Neural cell (in vitro differentiated cells): ENCODE data around the gene CRY2. TPM values are rescaled to one million over a fixed set of nuclear protein-coding genes. Genes with fewer than 3 reads are reported as not detected.

ENCODE experiments used
- H2AFZ ChIP-seq: fragments of 200-600, 300-800 bp; sonication (generic), shearing (Covaris generic); 2 replicates; pipeline ENCODE4 v1.6.0; 2014; ENCODE audit warnings: low read depth, mild to moderate bottlenecking, antibody characterized with exemption, low read length, moderate library complexity
- H3F3A ChIP-seq: fragments of 200-600 bp; shearing (Covaris generic); 2 replicates; pipeline ENCODE4 v1.6.1; 2016; ENCODE audit warnings: mild to moderate bottlenecking, moderate library complexity, mixed read lengths, antibody characterized with exemption, low read length; ENCODE audit not compliant: insufficient read depth, poor library complexity, severe bottlenecking
- H3K27ac ChIP-seq: fragments of 200-600, 300-800 bp; sonication (generic), shearing (Covaris generic); 2 replicates; pipeline ENCODE4 v1.5.1; 2014; ENCODE audit warnings: mild to moderate bottlenecking, low read length, moderate library complexity
- H3K27me3 ChIP-seq: fragments of 300-800, 200-600 bp; sonication (generic), shearing (Covaris generic); 2 replicates; pipeline ENCODE4 v1.6.0; 2014; ENCODE audit warnings: mild to moderate bottlenecking, low read depth, low read length, moderate library complexity; ENCODE audit not compliant: insufficient read depth
- H3K36me3 ChIP-seq: fragments of 300-800, 200-600 bp; sonication (generic), shearing (Covaris generic); 2 replicates; pipeline ENCODE4 v1.5.1; 2014; ENCODE audit warnings: mild to moderate bottlenecking, antibody characterized with exemption, low read length, moderate library complexity; ENCODE audit not compliant: insufficient read depth
- H3K4me2 ChIP-seq: fragments of 300-800, 200-600 bp; sonication (generic), shearing (Covaris generic); 2 replicates; pipeline ENCODE4 v1.6.0; 2014; ENCODE audit warnings: mild to moderate bottlenecking, low read length
- H3K4me3 ChIP-seq: fragments of 300-800, 200-600 bp; sonication (generic), shearing (Covaris generic); 2 replicates; pipeline ENCODE4 v1.5.1; 2014; ENCODE audit warnings: mild to moderate bottlenecking, low read length, moderate library complexity
- H3K79me2 ChIP-seq: fragments of 200-600 bp; shearing (Covaris generic); replicated peaks from 2 replicates; pipeline ENCODE4 v1.6.0; 2014; ENCODE audit warnings: mild to moderate bottlenecking, low read length, moderate library complexity; ENCODE audit not compliant: insufficient read depth
- H3K9ac ChIP-seq: fragments of 300-800, 200-600 bp; sonication (generic), shearing (Covaris generic); 2 replicates; pipeline ENCODE4 v1.6.1; 2016; ENCODE audit warnings: mild to moderate bottlenecking, low read length, mixed read lengths
- H3K9me2 ChIP-seq: fragments of 200-600 bp; shearing (Covaris generic); 2 replicates; pipeline ENCODE4 v1.6.1; 2016; ENCODE audit warnings: mild to moderate bottlenecking, low read length, mixed read lengths; ENCODE audit not compliant: insufficient read depth
- H3K9me3 ChIP-seq: fragments of 200-600, 300-800 bp; sonication (generic), shearing (Covaris generic); 2 replicates; pipeline ENCODE4 v1.6.1; 2016; ENCODE audit warnings: mild to moderate bottlenecking, mixed run types, low read length, moderate library complexity, mixed read lengths
- H4K20me1 ChIP-seq: fragments of 200-600 bp; shearing (Covaris generic); 2 replicates; pipeline ENCODE4 v1.6.1; 2016; ENCODE audit warnings: mild to moderate bottlenecking, mixed run types; ENCODE audit not compliant: insufficient read depth
- EP300 ChIP-seq: fragments of 450-650 bp; conservative IDR thresholded peaks from 2 replicates; pipeline ENCODE4 v1.6.1; 2014; ENCODE audit warnings: antibody characterized with exemption, mild to moderate bottlenecking, moderate library complexity; ENCODE audit not compliant: poor library complexity, severe bottlenecking
- EZH2 ChIP-seq: fragments of 200-600, 300-800 bp; shearing (Covaris generic), sonication (generic); IDR thresholded peaks from 2 replicates; pipeline ENCODE4 v1.6.1; 2014; ENCODE audit warnings: antibody characterized with exemption, low read length, borderline replicate concordance, mild to moderate bottlenecking; ENCODE audit not compliant: insufficient read depth, poor library complexity, severe bottlenecking
- MXI1 ChIP-seq: fragments of 450-650 bp; conservative IDR thresholded peaks from 2 replicates; pipeline ENCODE4 v1.6.1; 2014; ENCODE audit warnings: antibody characterized with exemption, mild to moderate bottlenecking; ENCODE audit not compliant: poor library complexity, severe bottlenecking
- POLR2AphosphoS5 ChIP-seq: IDR thresholded peaks from 2 replicates; pipeline ENCODE4 v1.6.1; 2012
- RAD21 ChIP-seq: fragments of 450-650 bp; conservative IDR thresholded peaks from 2 replicates; pipeline ENCODE4 v1.6.1; 2014; ENCODE audit warnings: antibody characterized with exemption, mild to moderate bottlenecking, moderate library complexity
- SMC3 ChIP-seq: fragments of 450-650 bp; conservative IDR thresholded peaks from 2 replicates; pipeline ENCODE4 v1.6.1; 2014; ENCODE audit warnings: antibody characterized with exemption, mild to moderate bottlenecking, moderate library complexity; ENCODE audit not compliant: poor library complexity
- TAF1 ChIP-seq: IDR thresholded peaks from 2 replicates; pipeline ENCODE4 v1.6.1; 2012; ENCODE audit warnings: low read depth
- polyA plus RNA-seq: library from polyadenylated mRNA; depleted of rRNA; stranded (reverse); fragments of >200 nt; gene quantifications from 2 replicates; pipeline ENCODE4 v1.2.3, GENCODE V29; 2014
- TF ChIP-seq, protein P1 (sequence below): IDR thresholded peaks from 2 replicates; pipeline ENCODE4 v1.6.1; 2012; ENCODE audit warnings: borderline replicate concordance
- TF ChIP-seq, protein P2 (sequence below): fragments of 450-650 bp; IDR thresholded peaks from 2 replicates; pipeline ENCODE4 v1.5.1; 2014; ENCODE audit warnings: antibody characterized with exemption, mild to moderate bottlenecking, moderate library complexity; ENCODE audit not compliant: poor library complexity, severe bottlenecking

Gene CRY2
- polyA plus RNA-seq, 1 donor from 2014 or later: 27.8 TPM

DNA sequence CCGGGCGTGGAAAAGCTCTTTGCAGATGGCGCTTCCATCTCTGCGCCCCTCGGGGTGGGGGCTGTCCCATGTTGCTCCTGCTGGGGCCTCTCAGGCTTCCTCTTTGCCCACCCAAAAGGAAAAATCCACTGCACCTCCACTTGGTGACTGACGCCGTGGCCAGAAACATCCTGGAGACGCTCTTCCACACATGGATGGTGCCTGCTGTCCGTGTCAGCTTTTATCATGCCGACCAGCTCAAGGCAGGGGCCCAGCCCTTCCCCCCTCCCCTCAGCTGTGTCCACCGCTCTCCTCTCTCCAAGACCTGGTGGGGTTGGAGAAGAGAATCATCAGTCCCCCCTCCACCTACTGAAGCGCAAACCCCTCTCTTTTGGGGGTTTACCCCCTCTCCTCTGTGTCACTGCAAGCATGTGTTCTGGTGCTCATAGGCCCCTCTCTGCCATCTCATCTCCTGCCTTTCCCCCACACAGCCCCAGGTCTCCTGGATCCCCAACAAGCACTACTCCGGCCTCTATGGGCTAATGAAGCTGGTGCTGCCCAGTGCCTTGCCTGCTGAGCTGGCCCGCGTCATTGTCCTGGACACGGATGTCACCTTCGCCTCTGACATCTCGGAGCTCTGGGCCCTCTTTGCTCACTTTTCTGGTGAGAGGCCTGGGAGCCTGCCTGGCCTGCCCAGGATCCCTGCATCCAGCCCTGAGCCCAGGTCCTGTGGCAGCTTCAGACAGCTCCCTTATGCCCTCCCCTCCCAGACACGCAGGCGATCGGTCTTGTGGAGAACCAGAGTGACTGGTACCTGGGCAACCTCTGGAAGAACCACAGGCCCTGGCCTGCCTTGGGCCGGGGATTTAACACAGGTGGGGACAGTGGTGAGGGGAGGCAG lies 77.0 kb downstream of the CRY2 start:
- H3F3A ChIP-seq: no peaks in the 10 kb centered on the region
- H3K9ac ChIP-seq: no peak overlapping the region
- no peaks in the 10 kb centered on the region for H3K9me2 ChIP-seq
- H3K36me3 ChIP-seq: no peaks in the 10 kb centered on the region
- no peaks in the 10 kb centered on the region for H3K79me2 ChIP-seq
- no peak overlapping the region for H3K27ac ChIP-seq
- peaks cover 33% of the 10 kb centered on the region for H3K27me3 ChIP-seq
- H3K4me3 ChIP-seq: no peak overlapping the region
- H3K9me3 ChIP-seq: no peaks in the 10 kb centered on the region
- no peaks in the 10 kb centered on the region for H4K20me1 ChIP-seq
- no peak overlapping the region for H3K4me2 ChIP-seq
- no peak overlapping the region for H2AFZ ChIP-seq
- no peak for TF ChIP-seq EP300
- TF ChIP-seq TAF1: no peak
- TF ChIP-seq RAD21: no peak
- no peak for TF ChIP-seq EZH2
- TF ChIP-seq POLR2AphosphoS5: no peak
- TF ChIP-seq MXI1: no peak
- TF ChIP-seq, protein P1, sequence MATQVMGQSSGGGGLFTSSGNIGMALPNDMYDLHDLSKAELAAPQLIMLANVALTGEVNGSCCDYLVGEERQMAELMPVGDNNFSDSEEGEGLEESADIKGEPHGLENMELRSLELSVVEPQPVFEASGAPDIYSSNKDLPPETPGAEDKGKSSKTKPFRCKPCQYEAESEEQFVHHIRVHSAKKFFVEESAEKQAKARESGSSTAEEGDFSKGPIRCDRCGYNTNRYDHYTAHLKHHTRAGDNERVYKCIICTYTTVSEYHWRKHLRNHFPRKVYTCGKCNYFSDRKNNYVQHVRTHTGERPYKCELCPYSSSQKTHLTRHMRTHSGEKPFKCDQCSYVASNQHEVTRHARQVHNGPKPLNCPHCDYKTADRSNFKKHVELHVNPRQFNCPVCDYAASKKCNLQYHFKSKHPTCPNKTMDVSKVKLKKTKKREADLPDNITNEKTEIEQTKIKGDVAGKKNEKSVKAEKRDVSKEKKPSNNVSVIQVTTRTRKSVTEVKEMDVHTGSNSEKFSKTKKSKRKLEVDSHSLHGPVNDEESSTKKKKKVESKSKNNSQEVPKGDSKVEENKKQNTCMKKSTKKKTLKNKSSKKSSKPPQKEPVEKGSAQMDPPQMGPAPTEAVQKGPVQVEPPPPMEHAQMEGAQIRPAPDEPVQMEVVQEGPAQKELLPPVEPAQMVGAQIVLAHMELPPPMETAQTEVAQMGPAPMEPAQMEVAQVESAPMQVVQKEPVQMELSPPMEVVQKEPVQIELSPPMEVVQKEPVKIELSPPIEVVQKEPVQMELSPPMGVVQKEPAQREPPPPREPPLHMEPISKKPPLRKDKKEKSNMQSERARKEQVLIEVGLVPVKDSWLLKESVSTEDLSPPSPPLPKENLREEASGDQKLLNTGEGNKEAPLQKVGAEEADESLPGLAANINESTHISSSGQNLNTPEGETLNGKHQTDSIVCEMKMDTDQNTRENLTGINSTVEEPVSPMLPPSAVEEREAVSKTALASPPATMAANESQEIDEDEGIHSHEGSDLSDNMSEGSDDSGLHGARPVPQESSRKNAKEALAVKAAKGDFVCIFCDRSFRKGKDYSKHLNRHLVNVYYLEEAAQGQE: no peak
- no peak for TF ChIP-seq SMC3
- TF ChIP-seq, protein P2, sequence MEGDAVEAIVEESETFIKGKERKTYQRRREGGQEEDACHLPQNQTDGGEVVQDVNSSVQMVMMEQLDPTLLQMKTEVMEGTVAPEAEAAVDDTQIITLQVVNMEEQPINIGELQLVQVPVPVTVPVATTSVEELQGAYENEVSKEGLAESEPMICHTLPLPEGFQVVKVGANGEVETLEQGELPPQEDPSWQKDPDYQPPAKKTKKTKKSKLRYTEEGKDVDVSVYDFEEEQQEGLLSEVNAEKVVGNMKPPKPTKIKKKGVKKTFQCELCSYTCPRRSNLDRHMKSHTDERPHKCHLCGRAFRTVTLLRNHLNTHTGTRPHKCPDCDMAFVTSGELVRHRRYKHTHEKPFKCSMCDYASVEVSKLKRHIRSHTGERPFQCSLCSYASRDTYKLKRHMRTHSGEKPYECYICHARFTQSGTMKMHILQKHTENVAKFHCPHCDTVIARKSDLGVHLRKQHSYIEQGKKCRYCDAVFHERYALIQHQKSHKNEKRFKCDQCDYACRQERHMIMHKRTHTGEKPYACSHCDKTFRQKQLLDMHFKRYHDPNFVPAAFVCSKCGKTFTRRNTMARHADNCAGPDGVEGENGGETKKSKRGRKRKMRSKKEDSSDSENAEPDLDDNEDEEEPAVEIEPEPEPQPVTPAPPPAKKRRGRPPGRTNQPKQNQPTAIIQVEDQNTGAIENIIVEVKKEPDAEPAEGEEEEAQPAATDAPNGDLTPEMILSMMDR: no peak

DNA sequence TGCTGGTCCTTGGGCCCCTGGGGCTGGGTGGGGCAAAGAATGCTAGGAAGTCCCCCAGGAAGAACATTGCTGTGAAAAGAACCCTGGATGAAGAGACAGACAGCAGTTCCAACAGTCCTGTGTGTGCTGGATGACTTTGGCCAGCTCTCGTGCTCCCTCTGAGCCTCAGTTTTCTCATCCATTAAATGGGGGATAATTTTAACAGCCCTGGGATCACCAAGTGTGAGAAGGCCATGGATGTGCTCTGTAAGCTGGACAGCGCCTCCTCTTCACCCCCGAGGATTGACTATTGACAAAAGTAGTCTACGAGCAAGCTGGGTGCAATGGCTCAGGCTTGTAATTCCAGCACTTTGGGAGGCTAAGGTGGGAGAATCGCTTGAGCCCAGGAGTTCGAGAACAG lies 77.7 kb downstream of the CRY2 start:
- H3K9me3 ChIP-seq: no peaks in the 10 kb centered on the region
- no peak overlapping the region for H3K27ac ChIP-seq
- no peaks in the 10 kb centered on the region for H4K20me1 ChIP-seq
- H3F3A ChIP-seq: no peaks in the 10 kb centered on the region
- peaks cover 33% of the 10 kb centered on the region for H3K27me3 ChIP-seq
- no peaks in the 10 kb centered on the region for H3K9me2 ChIP-seq
- no peaks in the 10 kb centered on the region for H3K36me3 ChIP-seq
- no peak overlapping the region for H3K9ac ChIP-seq
- H3K4me3 ChIP-seq: no peak overlapping the region
- no peak overlapping the region for H2AFZ ChIP-seq
- TF ChIP-seq SMC3 (no peak), EZH2 (no peak), RAD21 (no peak), MXI1 (no peak), POLR2AphosphoS5 (no peak), EP300 (no peak), TAF1 (no peak)
- TF ChIP-seq, protein P1: no peak
- TF ChIP-seq, protein P2: no peak
- no peaks in the 10 kb centered on the region for H3K79me2 ChIP-seq
- H3K4me2 ChIP-seq: no peak overlapping the region
